K562 (cell line): Measurements from ENCODE around the gene NFKB2. TPM values are rescaled to one million over a fixed set of nuclear protein-coding genes. Genes with fewer than 3 reads are reported as not detected.

Experiments used
- CBFA2T3 ChIP-seq: fragments of 450-650 bp; IDR thresholded peaks from 2 replicates; pipeline ENCODE4 v1.6.1; 2017
- DIDO1 ChIP-seq: fragments of 450-650 bp; IDR thresholded peaks from 2 replicates; pipeline ENCODE4 v1.6.1; 2016; ENCODE audit warnings: low read depth, missing biosample characterization, missing genetic modification characterization
- HBP1 ChIP-seq: fragments of 450-650 bp; formaldehyde crosslinking; IDR thresholded peaks from 2 replicates; pipeline ENCODE4 v1.4.0; 2022; ENCODE audit warnings: missing genetic modification characterization
- HDGF ChIP-seq: fragments of 450-650 bp; IDR thresholded peaks from 2 replicates; pipeline ENCODE4 v1.6.1; 2016
- NCOR1 ChIP-seq: fragments of 450-650 bp; IDR thresholded peaks from 2 replicates; pipeline ENCODE4 v1.6.1; 2016; ENCODE audit warnings: mild to moderate bottlenecking, moderate library complexity
- PHF8 ChIP-seq: fragments of 200-600 bp; sonication (generic); IDR thresholded peaks from 2 replicates; pipeline ENCODE4 v1.6.1; 2012; ENCODE audit warnings: mixed run types, mild to moderate bottlenecking, inconsistent platforms, low read length, moderate library complexity, borderline replicate concordance
- SMARCC2 ChIP-seq: fragments of 450-650 bp; IDR thresholded peaks from 2 replicates; pipeline ENCODE4 v1.6.1; 2017; ENCODE audit warnings: antibody characterized with exemption, moderate library complexity, mild to moderate bottlenecking, low read depth
- SRSF7 ChIP-seq: fragments of 200-400 bp; formaldehyde crosslinking; optimal IDR thresholded peaks from 2 replicates; pipeline ENCODE3; 2017; ENCODE audit warnings: mild to moderate bottlenecking, low read depth, low read length
- TFE3 ChIP-seq: fragments of 450-650 bp; formaldehyde crosslinking; IDR thresholded peaks from 2 replicates; pipeline ENCODE4 v1.4.0; 2020; ENCODE audit warnings: mild to moderate bottlenecking, mixed read lengths
- THRA ChIP-seq: fragments of 450-650 bp; IDR thresholded peaks from 2 replicates; pipeline ENCODE4 v1.6.1; 2017; ENCODE audit warnings: mild to moderate bottlenecking, moderate library complexity
- VEZF1 ChIP-seq: fragments of 200-800 bp; sonication (Bioruptor generic); IDR thresholded peaks from 2 replicates; pipeline ENCODE4 v1.6.1; 2017; ENCODE audit warnings: missing genetic modification characterization, missing compliant biosample characterization
- ZFP30 ChIP-seq: fragments of 250-450 bp; sonication (Bioruptor Pico); IDR thresholded peaks from 2 replicates; pipeline ENCODE4 v1.8.0; 2022; ENCODE audit warnings: moderate library complexity, mild to moderate bottlenecking, inconsistent platforms, borderline replicate concordance
- ZNF12 ChIP-seq: sonication (generic); formaldehyde crosslinking; IDR thresholded peaks from 2 replicates; pipeline ENCODE4 v1.4.0; 2020; ENCODE audit warnings: mild to moderate bottlenecking, missing genetic modification reagents
- ZNF184 ChIP-seq: sonication (generic); formaldehyde crosslinking; IDR thresholded peaks from 2 replicates; pipeline ENCODE4 v1.5.0; 2020; ENCODE audit warnings: missing genetic modification reagents
- ZNF212 ChIP-seq: fragments of 450-650 bp; formaldehyde crosslinking; IDR thresholded peaks from 2 replicates; pipeline ENCODE4 v1.4.0; 2020; ENCODE audit warnings: mild to moderate bottlenecking
- ZNF384 ChIP-seq: IDR thresholded peaks from 2 replicates; pipeline ENCODE4 v1.6.1; 2012; ENCODE audit warnings: low read depth, low read length, improper control_type of control experiment
- ZNF584 ChIP-seq: fragments of 200-800 bp; sonication (Bioruptor generic); IDR thresholded peaks from 2 replicates; pipeline ENCODE4 v1.6.1; 2016; ENCODE audit warnings: low read depth, mild to moderate bottlenecking, missing genetic modification characterization, missing compliant biosample characterization
- polyA plus RNA-seq, 8 experiments: library from polyadenylated mRNA; depleted of rRNA in 4 of 8; stranded (reverse) in 5 of 8; unstranded in 3 of 8; fragments of >200 nt; fragmentation: Nextera tagmentation in 2 of 8; fragmentation: Illumina TruSeq in 1 of 8; extraction: Ambion mirVana in 2 of 8; extraction: Trizol in 1 of 8; gene quantifications; 2 replicates each; pipeline versions ENCODE4 v1.2.1 to v1.2.3, GENCODE V29; 2011 to 2014; ENCODE audit warnings: inconsistent platforms in 1 of 8, missing spikeins in 1 of 8
- total RNA-seq, 7 experiments: library from RNA; depleted of rRNA in 6 of 7; stranded (reverse); fragments of >200 nt in 6 of 7; fragmentation: Illumina TruSeq in 2 of 7; extraction: Trizol in 2 of 7; gene quantifications; 2 replicates each; pipeline versions ENCODE4 v1.2.1 to v1.2.3, GENCODE V29; 2011 to 2021; ENCODE audit warnings: low replicate concordance in 1 of 7
- TF ChIP-seq, protein P1 (sequence below), 2 experiments: IDR thresholded peaks; 2 replicates each; pipeline ENCODE4 v1.6.1; 2012; ENCODE audit warnings: improper control_type of control experiment in 2 of 2, low read depth in 2 of 2, low read length in 2 of 2, borderline replicate concordance in 1 of 2

NFKB2 gene
- total and polyA plus RNA-seq, 9 of the 15 experiments (the other 6 are each of a cell fraction or from before 2014, with no cell fraction given) = 0.07 to 20.3 (median 7.9) TPM

- peak; percentile 62; the same call in 1 of the 2 replicates for TF ChIP-seq PHF8
- TF ChIP-seq, protein P1, sequence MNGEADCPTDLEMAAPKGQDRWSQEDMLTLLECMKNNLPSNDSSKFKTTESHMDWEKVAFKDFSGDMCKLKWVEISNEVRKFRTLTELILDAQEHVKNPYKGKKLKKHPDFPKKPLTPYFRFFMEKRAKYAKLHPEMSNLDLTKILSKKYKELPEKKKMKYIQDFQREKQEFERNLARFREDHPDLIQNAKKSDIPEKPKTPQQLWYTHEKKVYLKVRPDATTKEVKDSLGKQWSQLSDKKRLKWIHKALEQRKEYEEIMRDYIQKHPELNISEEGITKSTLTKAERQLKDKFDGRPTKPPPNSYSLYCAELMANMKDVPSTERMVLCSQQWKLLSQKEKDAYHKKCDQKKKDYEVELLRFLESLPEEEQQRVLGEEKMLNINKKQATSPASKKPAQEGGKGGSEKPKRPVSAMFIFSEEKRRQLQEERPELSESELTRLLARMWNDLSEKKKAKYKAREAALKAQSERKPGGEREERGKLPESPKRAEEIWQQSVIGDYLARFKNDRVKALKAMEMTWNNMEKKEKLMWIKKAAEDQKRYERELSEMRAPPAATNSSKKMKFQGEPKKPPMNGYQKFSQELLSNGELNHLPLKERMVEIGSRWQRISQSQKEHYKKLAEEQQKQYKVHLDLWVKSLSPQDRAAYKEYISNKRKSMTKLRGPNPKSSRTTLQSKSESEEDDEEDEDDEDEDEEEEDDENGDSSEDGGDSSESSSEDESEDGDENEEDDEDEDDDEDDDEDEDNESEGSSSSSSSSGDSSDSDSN (IDR thresholded peaks at IDR 0.05; ENCODE audit: borderline replicate concordance in 1 of 2, low read depth in 2 of 2, low read length in 2 of 2) = peak; percentile 80 to 85; a peak in 3 of 4 replicates
- TF ChIP-seq ZNF584 (CRISPR knock-in tag) = no peak; the same call in 1 of the 2 replicates
- no peak for TF ChIP-seq THRA
- no peak for TF ChIP-seq ZNF184 (CRISPR knock-in tag)
- no peak for TF ChIP-seq SMARCC2
- no peak for TF ChIP-seq TFE3 (CRISPR knock-in tag)
- TF ChIP-seq NCOR1 = no peak
- no peak for TF ChIP-seq ZNF384
- TF ChIP-seq DIDO1 (tag) = no peak
- TF ChIP-seq VEZF1 (CRISPR knock-in tag) = peak; percentile 79
- TF ChIP-seq ZFP30 (CRISPR knock-in tag) = no peak
- TF ChIP-seq HBP1 (CRISPR knock-in tag) = no peak
- TF ChIP-seq CBFA2T3 = no peak
- no peak for TF ChIP-seq HDGF
- no peak for TF ChIP-seq SRSF7
- TF ChIP-seq ZNF12 (CRISPR knock-in tag) = no peak
- no peak for TF ChIP-seq ZNF212
These were observed 55.0 kb downstream of the NFKB2 start (continued) for GRCh38 chr10:102450374-102451104.
